MCF 10A (cell line): ENCODE measurements around the gene TMC6. TPM values are rescaled to one million over a fixed set of nuclear protein-coding genes. Genes with fewer than 3 reads are reported as not detected.

Experiments
- BruUV-seq: library from RNA; stranded (reverse); fragments of 400-500 nt; replicated peaks from 2 replicates; lab custom pipeline; 2021; lab: Mats Ljungman, UMichigan
- CTCF ChIA-PET: fragments of 300-600 bp; sonication (Branson Sonifier 250); formaldehyde crosslinking; extraction: SDS; loops from one replicate; lab custom pipeline; 2021; ENCODE audit warnings: antibody characterized with exemption, inconsistent platforms; lab: Yijun Ruan, JAX
- POLR2A ChIA-PET: fragments of 300-600, 350-650 bp; sonication (Branson Sonifier 250); formaldehyde crosslinking; extraction: SDS; loops from one replicate; lab custom pipeline; 2020; ENCODE audit warnings: antibody characterized with exemption, inconsistent platforms; lab: Yijun Ruan, JAX
- DNase-seq: peaks from one replicate; pipeline ENCODE4 v3.0.0-alpha.2; 2018; ENCODE audit not compliant: unreplicated experiment
- H3K27ac Mint-ChIP-seq: one replicate; pipeline ENCODE4 v1.8.0; 2022; ENCODE audit warnings: mild to moderate bottlenecking, low read depth, mixed read lengths; ENCODE audit not compliant: unreplicated experiment
- H3K27me3 Mint-ChIP-seq: one replicate; pipeline ENCODE4 v1.8.0; 2022; ENCODE audit warnings: mixed read lengths; ENCODE audit not compliant: insufficient read depth, unreplicated experiment
- H3K36me3 Mint-ChIP-seq: one replicate; pipeline ENCODE4 v1.8.0; 2022; ENCODE audit warnings: mild to moderate bottlenecking, moderate library complexity, mixed read lengths; ENCODE audit not compliant: insufficient read depth, unreplicated experiment
- H3K4me1 Mint-ChIP-seq: one replicate; pipeline ENCODE4 v1.8.0; 2022; ENCODE audit warnings: mixed read lengths; ENCODE audit not compliant: insufficient read depth, unreplicated experiment
- H3K4me3 Mint-ChIP-seq: one replicate; pipeline ENCODE4 v1.8.0; 2022; ENCODE audit warnings: mild to moderate bottlenecking, moderate library complexity, mixed read lengths; ENCODE audit not compliant: unreplicated experiment
- H3K9me3 Mint-ChIP-seq: one replicate; pipeline ENCODE4 v1.8.0; 2022; ENCODE audit warnings: mixed read lengths; ENCODE audit not compliant: unreplicated experiment
- CTCF ChIP-seq: fragments of 200-600 bp; IDR thresholded peaks from one replicate; pipeline ENCODE4 v1.8.0; 2022; ENCODE audit warnings: antibody characterized with exemption, mild to moderate bottlenecking; ENCODE audit not compliant: unreplicated experiment
- intact Hi-C: fragments of 100-400 bp; cut with micrococcal nuclease; formaldehyde crosslinking; loops from 2 replicates; pipeline ENCODE4 v1.14.1; 2022
- total RNA-seq: library from RNA; stranded (reverse); gene quantifications from 2 replicates; pipeline ENCODE4 v1.2.3, GENCODE V29; 2022

TMC6 gene
- total RNA-seq, 1 experiment from 2014 or later = 3.1 TPM

- H3K27ac Mint-ChIP-seq = no peak overlapping the region
- BruUV-seq = no TSS peak
These were observed 27.4 kb downstream of the TMC6 start for GRCh38 chr17:78101112-78101511.

GRCh38 chr17:78096093-78096492, 32.5 kb downstream of the TMC6 start:
- Mint-ChIP-seq H3K4me1 (no peaks in the 10 kb centered on the region), H3K27me3 (no peaks in the 10 kb centered on the region), H3K36me3 (peaks cover 66% of the 10 kb centered on the region), H3K27ac (no peak overlapping the region), H3K9me3 (no peaks in the 10 kb centered on the region), H3K4me3 (no peak overlapping the region)
- TF ChIP-seq CTCF = no peak
- DNase-seq = no peak
- BruUV-seq = no TSS peak
- intact Hi-C loops = no loop called here
- ChIA-PET POLR2A (no interaction called here), CTCF (interaction anchor here (0.9 to 1.2 kb wide), 2 partner anchors 11 to 90 kb away, joined by 3 to 6 read pairs; no protein-coding TSS in a partner anchor)

More at GRCh38 chr17:78101112-78101511, 27.4 kb downstream of the TMC6 start:
- Mint-ChIP-seq H3K4me1 (no peaks in the 10 kb centered on the region), H3K27me3 (no peaks in the 10 kb centered on the region), H3K4me3 (no peak overlapping the region), H3K9me3 (no peaks in the 10 kb centered on the region), H3K36me3 (peaks cover 47% of the 10 kb centered on the region)
- TF ChIP-seq CTCF = no peak
- CTCF ChIA-PET = interaction anchor here (1.0 kb wide), 1 partner anchor 16 kb away, joined by 5 read pairs; no protein-coding TSS in a partner anchor
- POLR2A ChIA-PET = no interaction called here
- no peak for DNase-seq
- intact Hi-C loops = no loop called here

GRCh38 chr17:78095035-78095434, 33.5 kb downstream of the TMC6 start:
- Mint-ChIP-seq H3K9me3 (no peaks in the 10 kb centered on the region), H3K36me3 (peaks cover 64% of the 10 kb centered on the region), H3K4me1 (no peaks in the 10 kb centered on the region), H3K4me3 (no peak overlapping the region), H3K27me3 (no peaks in the 10 kb centered on the region), H3K27ac (no peak overlapping the region)
- intact Hi-C loops = no loop called here
- no TSS peak for BruUV-seq
- DNase-seq = no peak
- no peak for TF ChIP-seq CTCF
- CTCF ChIA-PET = no interaction called here
- POLR2A ChIA-PET = interaction anchor here (0.8 kb wide), 1 partner anchor 14 kb away, joined by 3 read pairs; no protein-coding TSS in a partner anchor

- Mint-ChIP-seq H3K27me3 (no peaks in the 10 kb centered on the region), H3K36me3 (peaks cover 81% of the 10 kb centered on the region), H3K4me1 (no peaks in the 10 kb centered on the region), H3K9me3 (no peaks in the 10 kb centered on the region), H3K27ac (no peak overlapping the region), H3K4me3 (no peak overlapping the region)
- POLR2A ChIA-PET = interaction anchor here (0.9 kb wide), 1 partner anchor 15 kb away, joined by 3 read pairs; no protein-coding TSS in a partner anchor
- no peak for TF ChIP-seq CTCF
- no TSS peak for BruUV-seq
- intact Hi-C loops = no loop called here
- peak; percentile 38 for DNase-seq
- CTCF ChIA-PET = interaction anchor here (0.7 kb wide), 1 partner anchor 89 kb away, joined by 3 read pairs; no protein-coding TSS in a partner anchor
These were observed 35.7 kb downstream of the TMC6 start for GRCh38 chr17:78092794-78093324.
